NCI-H2029 treated with DMSO at 0.1 percent for 48 hours (cell line): Measurements from ENCODE around the gene SKAP1.
"Not testable (repeated sequence)": the region's sequence is repeated elsewhere in the genome, so short reads cannot be mapped to it uniquely, and the experiment has no call there.

ENCODE experiments used
- DNase-seq: peaks from one replicate; lab custom pipeline; 2025; lab: John Stamatoyannopoulos, UW

Gene SKAP1

GRCh38 chr17:48207776-48208544, 222.1 kb downstream of the SKAP1 start:
- no peak for DNase-seq

DNA sequence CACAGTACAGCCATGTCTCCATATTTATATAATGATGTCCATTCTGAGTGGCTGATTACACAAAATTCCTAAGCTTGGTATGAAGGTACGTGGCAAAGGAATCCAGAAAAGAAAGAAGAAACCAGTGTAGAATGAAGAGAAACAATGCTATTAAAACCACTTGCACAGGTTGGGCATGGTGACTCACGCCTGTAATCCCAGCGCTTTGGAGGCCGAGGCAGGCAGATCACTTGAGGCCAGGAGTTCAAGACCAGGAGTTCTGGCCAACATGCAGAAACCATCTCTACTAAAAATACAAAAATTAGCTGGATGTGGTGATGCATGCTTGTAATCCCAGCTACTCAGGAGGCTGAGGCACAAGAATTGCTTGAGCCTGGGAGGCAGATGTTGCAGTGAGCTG, 223.0 kb downstream of the SKAP1 start:
- DNase-seq = not testable (repeated sequence)

DNA sequence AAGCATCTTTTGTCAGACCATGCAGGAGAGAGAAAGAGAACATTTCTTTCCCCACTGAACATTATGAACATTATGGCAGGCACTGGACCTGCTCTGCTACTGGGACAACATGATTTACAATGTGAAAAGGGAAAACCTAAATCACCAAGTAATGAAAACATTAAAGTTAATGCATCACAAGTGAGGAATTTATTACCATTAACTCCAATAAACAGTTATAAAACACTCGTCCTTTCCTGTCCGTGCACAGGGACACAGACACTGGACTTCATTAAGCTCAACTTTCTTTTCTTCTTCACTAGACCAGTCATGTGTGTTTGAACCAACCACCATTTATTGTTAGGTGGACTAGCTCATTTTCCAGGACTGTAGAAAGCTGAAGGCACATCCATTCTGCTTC, 227.1 kb downstream of the SKAP1 start:
- DNase-seq = no peak

DNA sequence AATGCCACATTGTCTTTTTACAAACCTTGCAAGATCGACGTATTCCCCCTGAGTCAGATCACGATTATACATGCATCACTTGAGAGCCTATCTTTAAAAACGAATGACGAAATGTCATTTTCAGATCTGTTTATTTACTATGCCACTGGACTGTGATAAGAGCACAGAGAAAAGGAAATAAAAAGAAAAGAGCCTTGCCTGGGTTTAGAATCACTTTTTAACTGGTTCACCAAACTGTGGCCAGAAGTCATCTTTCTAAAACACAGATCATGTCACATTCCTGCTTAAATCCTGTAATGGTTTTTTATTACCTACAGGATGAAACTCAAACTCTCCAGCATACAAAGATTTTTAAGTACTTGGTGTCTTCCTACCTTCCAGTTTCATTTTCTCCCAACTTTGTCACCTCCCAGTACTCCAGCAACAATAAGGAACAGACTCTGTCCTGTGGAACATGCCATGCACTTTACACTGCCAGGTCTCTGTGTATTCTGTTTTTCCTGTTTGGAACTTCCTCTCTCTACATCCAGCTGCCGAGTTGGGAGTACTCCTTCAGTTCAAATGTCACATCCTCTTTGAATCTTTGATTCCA, 231.0 kb downstream of the SKAP1 start:
- DNase-seq = peak; percentile 49

GRCh38 chr17:48195910-48196309, 234.1 kb downstream of the SKAP1 start:
- DNase-seq = no peak

DNA sequence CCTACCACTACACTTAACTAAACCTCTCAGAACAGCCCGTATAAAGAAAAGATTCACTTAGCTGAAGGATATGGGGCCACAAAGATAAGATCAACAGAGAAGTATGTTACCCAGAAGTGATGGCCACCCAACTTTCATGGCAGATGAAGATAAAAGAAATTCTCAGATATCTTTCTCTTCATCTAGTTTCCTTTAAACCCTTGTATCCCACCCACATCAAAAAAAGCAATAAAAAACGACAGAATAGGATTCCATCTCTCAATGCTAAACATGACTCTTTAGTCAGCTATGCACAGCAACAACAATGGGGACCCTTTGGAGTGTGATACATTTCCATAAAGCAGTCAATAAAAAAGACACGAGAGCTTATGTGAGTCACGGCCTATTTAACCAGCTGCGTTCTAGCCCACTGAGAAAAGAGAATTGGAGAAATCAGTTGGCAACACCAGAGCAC, 235.9 kb downstream of the SKAP1 start:
- peak; percentile 16 for DNase-seq

- DNase-seq = no peak
Measured at GRCh38 chr17:48192321-48192731, 237.7 kb downstream of the SKAP1 start.

DNA sequence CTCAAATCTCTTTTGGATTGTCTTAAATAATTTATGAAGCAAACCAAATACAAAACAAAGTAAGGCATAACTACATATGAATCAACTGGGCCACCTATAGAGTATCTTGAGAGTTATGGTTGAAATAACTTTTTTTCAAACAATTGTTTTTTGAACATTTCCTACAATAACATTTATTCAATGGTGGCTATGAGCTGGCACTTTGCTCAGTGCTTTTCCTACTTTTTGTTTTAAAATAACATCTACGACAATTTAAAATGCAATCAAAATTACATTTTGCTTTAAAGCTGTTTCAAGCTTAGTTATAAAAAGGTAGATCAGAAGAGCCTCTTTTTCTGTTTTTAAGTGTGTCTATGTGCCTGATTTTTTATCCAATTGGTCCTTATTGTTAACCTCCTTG, 238.7 kb downstream of the SKAP1 start:
- no peak for DNase-seq

DNA sequence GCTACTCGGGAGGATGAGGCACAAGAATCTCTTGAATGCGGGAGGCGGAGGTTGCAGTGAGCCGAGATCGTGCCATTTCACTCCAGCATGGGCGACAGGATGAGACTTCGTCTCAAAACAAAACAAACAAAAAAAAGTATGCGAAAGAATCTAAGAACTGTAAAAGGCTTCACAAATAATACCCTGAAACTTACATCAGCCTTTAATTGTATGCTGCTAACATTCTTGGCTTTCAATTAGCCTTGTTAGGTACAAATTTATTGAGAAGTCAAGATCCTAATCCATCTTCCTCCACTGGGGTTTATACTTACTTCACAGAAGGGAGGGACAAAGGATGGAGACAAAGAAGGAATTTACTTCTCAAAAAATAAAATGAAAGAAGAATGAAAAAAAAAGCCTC, 239.1 kb downstream of the SKAP1 start:
- DNase-seq = no peak

DNA sequence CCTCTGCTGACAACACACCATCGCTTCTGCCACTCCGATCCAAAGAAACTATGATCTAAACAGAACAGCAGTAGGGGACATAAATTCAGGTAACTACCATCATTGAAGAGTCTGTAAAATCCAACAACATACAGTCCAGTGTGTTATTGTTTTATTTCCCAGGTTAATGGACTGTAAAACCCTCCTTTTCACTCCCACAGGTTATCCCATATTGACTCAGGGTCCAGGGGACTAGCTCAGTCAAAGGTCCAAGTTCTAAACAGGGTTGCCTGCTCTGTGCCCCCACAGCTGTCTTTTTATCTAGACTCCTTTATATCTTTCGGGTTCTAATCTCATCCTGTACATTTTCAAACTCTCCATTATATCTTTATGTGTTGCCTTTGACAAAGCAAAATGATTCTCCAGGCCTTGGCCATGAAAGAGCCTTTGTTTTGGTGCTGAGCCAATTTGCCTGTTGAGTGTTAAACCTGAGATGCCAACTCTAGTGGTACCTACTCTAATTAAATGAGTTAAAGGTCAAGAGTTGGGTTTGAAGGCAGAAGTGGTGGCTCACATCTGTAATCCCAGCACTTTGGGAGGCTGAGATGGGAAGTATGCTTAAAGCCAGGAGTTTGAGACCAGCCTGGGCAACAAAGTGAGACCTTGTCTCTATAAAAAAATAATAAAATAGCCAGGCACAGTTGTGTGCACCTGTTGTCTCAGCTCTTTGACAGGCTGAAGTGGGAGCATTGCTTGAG, 242.0 kb downstream of the SKAP1 start:
- peak; percentile 93 for DNase-seq

GRCh38 chr17:48186317-48186716, 243.7 kb downstream of the SKAP1 start:
- DNase-seq = not testable (repeated sequence)

DNA sequence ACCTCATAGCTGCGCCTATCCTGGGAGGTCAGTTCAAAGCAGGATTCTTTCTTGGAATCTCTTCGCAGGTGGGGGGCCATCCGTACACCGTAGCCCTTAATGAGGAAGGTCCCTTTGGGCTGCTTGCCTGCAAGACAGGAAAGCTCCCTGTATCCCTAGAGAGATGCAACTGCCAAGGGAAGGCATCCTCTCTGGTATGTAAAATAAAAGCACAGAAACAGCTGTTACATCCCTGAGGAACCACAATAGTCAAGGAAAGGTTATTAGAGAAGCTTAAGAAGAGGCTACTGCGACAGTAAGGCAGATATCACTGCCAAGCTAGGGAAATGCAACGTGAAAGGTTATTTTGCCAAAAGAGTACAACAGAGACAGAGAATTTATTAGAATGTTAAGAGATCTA, 245.3 kb downstream of the SKAP1 start:
- no peak for DNase-seq

GRCh38 chr17:48181653-48182052, 248.4 kb downstream of the SKAP1 start:
- DNase-seq = peak; percentile 19

GRCh38 chr17:48180842-48181629, 249.0 kb downstream of the SKAP1 start:
- no peak for DNase-seq

- DNase-seq = no peak
Measured at GRCh38 chr17:48179071-48179945, 250.7 kb downstream of the SKAP1 start.

GRCh38 chr17:48178317-48178716, 251.7 kb downstream of the SKAP1 start:
- no peak for DNase-seq

GRCh38 chr17:48177816-48178215, 252.2 kb downstream of the SKAP1 start:
- peak; percentile 47 for DNase-seq

GRCh38 chr17:48176471-48176855, 253.6 kb downstream of the SKAP1 start:
- DNase-seq = no peak

DNA sequence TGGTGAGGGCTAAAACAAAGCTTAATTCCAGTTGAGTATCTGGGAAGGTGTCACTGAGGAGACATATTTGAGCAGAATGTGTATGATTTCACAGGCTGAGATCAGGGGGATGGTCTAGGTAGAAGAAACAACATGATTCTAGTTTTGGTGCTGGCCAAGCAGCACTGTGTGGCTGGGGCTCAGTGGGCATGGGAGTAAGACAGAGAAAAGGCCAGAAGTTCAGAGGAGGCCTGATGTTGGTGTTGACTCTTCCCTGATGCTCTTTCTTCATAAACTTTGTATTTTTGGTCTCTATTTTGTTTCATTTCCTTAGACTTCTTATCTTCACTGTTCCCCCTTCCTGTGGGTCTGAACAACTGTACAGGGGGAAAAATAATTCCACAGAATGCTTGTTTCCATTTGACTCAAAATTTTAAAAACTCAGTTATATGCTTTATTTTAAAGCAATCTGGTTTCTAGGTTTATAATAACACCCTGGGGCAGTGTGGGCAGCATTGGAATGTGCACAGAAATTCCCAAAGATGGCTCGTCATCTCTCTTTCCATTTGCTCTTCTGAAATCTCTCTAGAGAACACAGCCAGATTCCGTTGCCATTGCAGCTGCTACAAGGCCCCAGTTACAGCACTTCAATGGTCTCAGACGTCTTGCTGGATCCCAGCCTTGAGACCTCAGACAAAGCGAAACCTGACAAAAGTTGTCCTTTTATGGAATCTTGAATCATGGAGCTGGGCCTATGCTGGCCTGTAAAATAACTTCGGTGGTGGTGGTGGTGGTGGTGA, 254.1 kb downstream of the SKAP1 start:
- no peak for DNase-seq

- peak; percentile 77 for DNase-seq
Measured at GRCh38 chr17:48174833-48175523, 255.0 kb downstream of the SKAP1 start.
